HFFc6 (cell line): ENCODE data around the gene LRRN3. TPM values are rescaled to one million over a fixed set of nuclear protein-coding genes. Genes with fewer than 3 reads are reported as not detected.
A peak's percentile ranks its signal among the peaks of the same experiment; 100 is the strongest.

Experiments used
- DNase-seq: peaks from one replicate; pipeline ENCODE4 v3.0.0-alpha.2; 2018
- H3K27ac Mint-ChIP-seq: 2 replicates; pipeline ENCODE4 v1.8.0; 2020; ENCODE audit warnings: mild to moderate bottlenecking, mixed read lengths
- H3K27me3 Mint-ChIP-seq: 2 replicates; pipeline ENCODE4 v1.8.0; 2021; ENCODE audit warnings: mild to moderate bottlenecking, moderate library complexity, mixed read lengths; ENCODE audit not compliant: insufficient read depth
- H3K36me3 Mint-ChIP-seq: 2 replicates; pipeline ENCODE4 v1.8.0; 2021; ENCODE audit warnings: low read depth, mixed read lengths
- H3K4me1 Mint-ChIP-seq: 2 replicates; pipeline ENCODE4 v1.8.0; 2020; ENCODE audit warnings: low read depth, mixed read lengths
- H3K4me3 Mint-ChIP-seq: 2 replicates; pipeline ENCODE4 v1.8.0; 2020; ENCODE audit warnings: mild to moderate bottlenecking, moderate library complexity, mixed read lengths
- H3K9me3 Mint-ChIP-seq: 2 replicates; pipeline ENCODE4 v1.8.0; 2020; ENCODE audit warnings: mild to moderate bottlenecking, mixed read lengths
- total RNA-seq, 6 experiments: library from RNA; stranded (reverse); fragmentation: NEBNext Ultra II Directional; extraction: Animal tissue kit (Norgen Biotek cat#: 25700); gene quantifications; 2 replicates in 1 of 6; 3 replicates in 5 of 6; pipeline ENCODE4 v1.2.3, GENCODE V29; 2021
- TF ChIP-seq, protein P1 (sequence below): fragments of 200-600 bp; sonication (generic); IDR thresholded peaks from 2 replicates; pipeline ENCODE4 v1.5.0; 2021; ENCODE audit warnings: antibody characterized with exemption, mild to moderate bottlenecking

The LRRN3 gene
- total RNA-seq, 6 experiments from 2014 or later: 13.7 to 42.0 (median 35.5) TPM

DNA sequence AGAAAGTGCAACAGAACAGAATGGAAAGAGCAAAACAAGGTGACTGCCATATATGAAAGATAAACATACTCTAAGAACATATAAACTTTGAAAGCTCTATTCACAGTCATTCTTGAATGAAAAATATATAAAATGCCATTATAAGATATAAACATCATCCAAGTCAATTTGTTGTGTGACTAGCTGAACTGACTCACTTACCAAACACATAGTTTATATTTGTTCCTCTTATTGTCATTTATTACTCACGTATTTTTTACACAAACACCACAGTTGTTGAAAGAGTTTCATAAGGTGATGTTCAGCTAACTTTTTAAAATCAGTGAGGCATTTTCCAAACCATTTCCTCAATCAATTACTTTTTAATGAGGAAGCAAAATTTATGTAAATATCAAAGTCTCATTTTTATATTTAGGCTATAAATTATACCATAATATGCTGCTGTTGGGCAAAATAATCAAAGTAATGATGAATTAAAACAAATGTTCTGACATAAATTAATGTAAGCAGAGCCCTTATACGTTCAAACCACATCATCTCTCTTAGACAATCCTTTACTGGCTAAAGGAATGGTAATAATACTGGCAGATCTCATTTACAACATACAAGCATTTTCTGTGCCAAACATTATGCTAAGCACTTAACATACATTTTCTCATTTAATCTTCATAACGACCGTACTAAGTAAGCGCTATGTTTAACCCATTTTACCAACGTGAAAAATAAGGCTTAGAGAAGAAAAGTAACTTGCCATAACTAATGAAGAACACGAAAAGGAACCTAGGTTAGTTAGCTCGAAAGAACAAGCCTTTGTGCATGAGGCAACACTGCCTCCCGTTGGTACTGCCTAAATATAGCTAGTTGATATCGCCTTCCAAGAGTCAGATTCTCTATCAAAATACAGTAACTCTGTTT lies 7.3 kb downstream of the LRRN3 start:
- Mint-ChIP-seq H3K4me3 (no peak overlapping the region), H3K27ac (no peak overlapping the region; the same call in 1 of the 2 replicates), H3K36me3 (no peaks in the 10 kb centered on the region; the same call in none of the 2 replicates), H3K27me3 (no peaks in the 10 kb centered on the region), H3K4me1 (peaks cover 44% of the 10 kb centered on the region), H3K9me3 (no peaks in the 10 kb centered on the region)
- DNase-seq: peak; percentile 37
- TF ChIP-seq, protein P1, sequence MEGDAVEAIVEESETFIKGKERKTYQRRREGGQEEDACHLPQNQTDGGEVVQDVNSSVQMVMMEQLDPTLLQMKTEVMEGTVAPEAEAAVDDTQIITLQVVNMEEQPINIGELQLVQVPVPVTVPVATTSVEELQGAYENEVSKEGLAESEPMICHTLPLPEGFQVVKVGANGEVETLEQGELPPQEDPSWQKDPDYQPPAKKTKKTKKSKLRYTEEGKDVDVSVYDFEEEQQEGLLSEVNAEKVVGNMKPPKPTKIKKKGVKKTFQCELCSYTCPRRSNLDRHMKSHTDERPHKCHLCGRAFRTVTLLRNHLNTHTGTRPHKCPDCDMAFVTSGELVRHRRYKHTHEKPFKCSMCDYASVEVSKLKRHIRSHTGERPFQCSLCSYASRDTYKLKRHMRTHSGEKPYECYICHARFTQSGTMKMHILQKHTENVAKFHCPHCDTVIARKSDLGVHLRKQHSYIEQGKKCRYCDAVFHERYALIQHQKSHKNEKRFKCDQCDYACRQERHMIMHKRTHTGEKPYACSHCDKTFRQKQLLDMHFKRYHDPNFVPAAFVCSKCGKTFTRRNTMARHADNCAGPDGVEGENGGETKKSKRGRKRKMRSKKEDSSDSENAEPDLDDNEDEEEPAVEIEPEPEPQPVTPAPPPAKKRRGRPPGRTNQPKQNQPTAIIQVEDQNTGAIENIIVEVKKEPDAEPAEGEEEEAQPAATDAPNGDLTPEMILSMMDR: peak; percentile 78

DNA sequence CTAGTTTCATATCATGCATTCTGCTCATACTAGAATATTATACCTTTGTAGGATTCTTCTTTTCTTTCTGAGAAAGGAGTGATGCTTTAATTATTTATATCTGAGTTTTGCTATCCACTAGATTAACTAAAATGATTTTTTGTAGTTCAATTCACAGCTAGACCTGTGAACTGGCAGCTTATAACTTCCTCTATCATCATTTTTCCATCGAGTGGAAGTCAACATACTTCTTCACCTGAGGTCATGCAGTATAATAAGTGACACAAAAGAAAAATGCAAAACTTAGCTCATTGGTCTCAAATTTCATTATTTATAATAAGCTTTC lies 8.0 kb downstream of the LRRN3 start:
- Mint-ChIP-seq H3K27ac (no peak overlapping the region), H3K36me3 (no peaks in the 10 kb centered on the region; the same call in none of the 2 replicates), H3K4me1 (peaks cover 38% of the 10 kb centered on the region), H3K27me3 (no peaks in the 10 kb centered on the region), H3K9me3 (no peaks in the 10 kb centered on the region), H3K4me3 (no peak overlapping the region)
- no peak for DNase-seq
- TF ChIP-seq, protein P1: no peak; the same call in 1 of the 2 replicates

DNA sequence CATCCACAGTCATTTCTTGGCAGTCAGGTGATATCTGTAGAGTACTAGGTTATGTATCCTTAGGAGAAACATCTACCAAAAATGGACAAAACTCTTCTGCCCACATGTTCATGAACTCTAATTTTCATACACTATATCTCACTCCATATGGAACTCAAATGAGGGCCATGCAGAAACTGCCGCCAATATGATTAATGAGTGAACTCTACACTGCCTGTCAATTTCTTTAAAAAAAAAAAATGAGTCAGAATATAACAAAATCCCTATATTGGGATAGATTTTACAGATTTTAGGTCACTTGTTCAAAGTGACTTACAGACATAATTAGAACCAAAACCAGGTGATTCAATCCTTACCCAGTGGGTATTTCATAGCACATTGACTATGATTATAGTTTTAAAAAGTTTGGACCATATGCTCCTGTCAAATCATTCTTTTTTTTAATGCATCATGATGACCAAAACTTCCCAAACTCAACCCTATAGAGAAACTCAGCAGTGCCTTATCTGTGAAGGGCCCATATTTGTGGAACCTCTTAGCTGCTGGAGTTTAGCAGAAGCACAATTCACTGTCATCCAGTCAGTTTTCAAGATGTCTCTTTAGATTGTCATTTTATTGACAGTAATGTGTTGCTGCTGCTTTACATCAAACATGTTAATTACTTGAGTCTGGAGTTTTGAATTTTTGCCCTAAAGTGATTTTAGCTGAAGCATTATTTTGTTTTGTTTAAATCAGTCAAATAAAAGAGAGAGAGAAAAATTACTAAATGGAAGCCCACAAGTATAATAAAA lies 11.1 kb downstream of the LRRN3 start:
- Mint-ChIP-seq H3K4me1 (peaks cover 14% of the 10 kb centered on the region), H3K27ac (no peak overlapping the region), H3K36me3 (no peaks in the 10 kb centered on the region; the same call in 1 of the 2 replicates), H3K4me3 (no peak overlapping the region), H3K9me3 (no peaks in the 10 kb centered on the region), H3K27me3 (no peaks in the 10 kb centered on the region)
- DNase-seq: no peak
- TF ChIP-seq, protein P1: no peak

DNA sequence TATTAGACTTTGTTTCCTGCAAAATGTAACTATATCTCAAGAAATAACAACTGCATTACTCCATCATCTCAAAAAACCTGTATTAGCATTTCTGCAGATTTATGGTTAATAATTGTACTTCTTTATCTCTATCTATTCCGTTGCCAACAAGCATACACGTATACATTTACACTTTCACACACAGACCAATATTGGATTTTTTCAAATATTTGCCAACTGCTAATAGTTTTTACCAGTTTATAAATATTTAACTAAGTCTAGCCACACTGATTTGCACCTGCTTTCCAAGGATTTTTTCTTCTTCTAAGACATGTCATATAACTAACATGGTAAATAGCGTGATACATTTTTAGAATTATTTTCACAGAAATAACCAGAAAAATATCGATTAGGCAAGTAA lies 12.2 kb downstream of the LRRN3 start:
- Mint-ChIP-seq H3K4me1 (peaks cover 17% of the 10 kb centered on the region), H3K9me3 (no peaks in the 10 kb centered on the region), H3K36me3 (no peaks in the 10 kb centered on the region; the same call in 1 of the 2 replicates), H3K27me3 (no peaks in the 10 kb centered on the region), H3K27ac (no peak overlapping the region), H3K4me3 (no peak overlapping the region)
- DNase-seq: no peak
- TF ChIP-seq, protein P1: no peak

DNA sequence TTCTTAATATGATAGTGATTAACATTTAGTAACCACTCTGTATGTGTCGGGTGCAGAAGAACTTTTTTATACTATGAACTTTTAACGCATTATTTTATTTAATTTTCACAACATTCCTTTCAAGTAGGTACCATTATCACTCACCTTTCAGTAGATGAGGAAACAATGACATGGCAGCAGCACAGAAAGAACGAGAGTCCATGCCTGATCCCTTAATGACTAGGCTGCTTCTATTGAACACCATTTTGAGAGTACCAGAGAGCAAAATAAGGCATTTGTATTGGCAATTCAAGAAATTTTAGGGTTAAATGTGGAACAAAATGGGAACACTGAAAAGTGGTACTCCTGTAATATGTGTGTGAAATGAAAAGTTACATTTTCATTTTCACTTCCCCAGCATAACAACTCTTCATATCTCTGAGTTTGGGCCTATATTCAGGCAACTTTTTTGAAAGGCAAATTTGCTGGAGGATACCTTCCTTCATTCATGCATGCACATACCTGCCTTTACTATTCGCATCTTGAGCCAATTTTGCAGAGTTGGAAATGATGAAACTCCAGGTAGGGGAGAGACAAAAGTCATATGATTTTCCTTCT lies 12.8 kb downstream of the LRRN3 start:
- no peak for DNase-seq
- Mint-ChIP-seq H3K27me3 (no peaks in the 10 kb centered on the region), H3K4me3 (no peak overlapping the region), H3K4me1 (peaks cover 18% of the 10 kb centered on the region), H3K27ac (no peak overlapping the region), H3K36me3 (no peaks in the 10 kb centered on the region; the same call in 1 of the 2 replicates), H3K9me3 (no peaks in the 10 kb centered on the region)
- TF ChIP-seq, protein P1: no peak
